ENCODE data around the gene FOXJ1. TPM values are rescaled to one million over a fixed set of nuclear protein-coding genes. Genes with fewer than 3 reads are reported as not detected.

Gene FOXJ1
- total and polyA plus RNA-seq, 2 of the 13 experiments (the other 11 are each of a cell fraction or from before 2014, with no cell fraction given) = 0.98 to 1.6 TPM

DNA sequence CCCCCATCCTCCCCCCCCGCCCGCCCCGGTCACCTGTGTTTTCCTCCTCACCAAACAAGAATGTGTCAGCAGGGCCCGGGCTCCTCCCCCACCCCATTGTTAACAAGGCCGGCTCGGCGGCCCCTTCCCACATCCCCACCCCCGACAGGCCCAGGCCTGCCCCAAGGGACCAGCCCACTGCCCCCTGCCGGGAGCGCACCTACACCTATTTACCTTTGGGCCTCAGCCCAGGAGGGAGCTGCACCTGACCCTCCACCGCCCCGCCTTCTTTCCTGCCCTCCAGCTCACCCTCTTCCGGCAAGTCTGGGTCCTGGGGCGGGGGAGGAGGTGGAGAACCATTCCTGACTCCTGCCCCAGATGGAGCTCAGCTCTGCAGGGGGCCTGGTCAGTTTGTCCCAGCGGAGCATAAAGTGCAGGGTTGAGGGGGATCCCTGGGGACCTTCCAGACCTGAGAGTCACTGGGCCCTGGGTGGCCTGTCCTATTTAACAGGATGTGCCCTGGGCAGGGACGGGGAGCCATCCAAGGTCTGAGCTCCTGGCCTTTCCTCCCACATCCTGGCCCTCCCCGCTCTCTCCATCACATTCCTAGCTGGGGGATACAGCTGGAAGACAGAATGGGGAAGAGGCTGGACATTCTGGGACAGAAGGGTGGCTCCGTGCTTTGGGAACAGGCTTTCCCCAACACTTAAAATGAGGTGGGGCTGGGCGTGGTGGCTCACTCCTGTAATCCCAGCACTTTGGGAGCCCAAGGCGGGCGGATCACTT is 8.3 kb downstream of the FOXJ1 start (continued):
- TF ChIP-seq, protein P1, sequence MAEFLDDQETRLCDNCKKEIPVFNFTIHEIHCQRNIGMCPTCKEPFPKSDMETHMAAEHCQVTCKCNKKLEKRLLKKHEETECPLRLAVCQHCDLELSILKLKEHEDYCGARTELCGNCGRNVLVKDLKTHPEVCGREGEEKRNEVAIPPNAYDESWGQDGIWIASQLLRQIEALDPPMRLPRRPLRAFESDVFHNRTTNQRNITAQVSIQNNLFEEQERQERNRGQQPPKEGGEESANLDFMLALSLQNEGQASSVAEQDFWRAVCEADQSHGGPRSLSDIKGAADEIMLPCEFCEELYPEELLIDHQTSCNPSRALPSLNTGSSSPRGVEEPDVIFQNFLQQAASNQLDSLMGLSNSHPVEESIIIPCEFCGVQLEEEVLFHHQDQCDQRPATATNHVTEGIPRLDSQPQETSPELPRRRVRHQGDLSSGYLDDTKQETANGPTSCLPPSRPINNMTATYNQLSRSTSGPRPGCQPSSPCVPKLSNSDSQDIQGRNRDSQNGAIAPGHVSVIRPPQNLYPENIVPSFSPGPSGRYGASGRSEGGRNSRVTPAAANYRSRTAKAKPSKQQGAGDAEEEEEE (CRISPR knock-in tag; IDR thresholded peaks at IDR 0.05; ENCODE audit: borderline replicate concordance) = no peak
- TF ChIP-seq ZNF224 (CRISPR knock-in tag; IDR thresholded peaks at IDR 0.05) (peak; percentile 69; the same call in 1 of the 2 replicates), ATF7 (IDR thresholded peaks at IDR 0.05) (no peak), ATF7 (CRISPR knock-in tag; IDR thresholded peaks at IDR 0.05) (no peak), HOXD1 (CRISPR knock-in tag; IDR thresholded peaks at IDR 0.05) (no peak), GZF1 (CRISPR knock-in tag; IDR thresholded peaks at IDR 0.05) (no peak), SIN3A (IDR thresholded peaks at IDR 0.05; ENCODE audit: borderline replicate concordance, low read depth, low read length) (no peak), ZNF207 (IDR thresholded peaks at IDR 0.05; ENCODE audit: borderline replicate concordance) (no peak), ZNF136 (CRISPR knock-in tag; IDR thresholded peaks at IDR 0.05; ENCODE audit: low read depth) (no peak), NCOA5 (CRISPR knock-in tag; IDR thresholded peaks at IDR 0.05) (no peak), ZNF20 (CRISPR knock-in tag; IDR thresholded peaks at IDR 0.05) (no peak), ZNF841 (CRISPR knock-in tag; IDR thresholded peaks at IDR 0.05; ENCODE audit: borderline replicate concordance) (no peak), ZNF484 (CRISPR knock-in tag; IDR thresholded peaks at IDR 0.05; ENCODE audit: borderline replicate concordance, low read depth) (no peak), ARNT2 (CRISPR knock-in tag; IDR thresholded peaks at IDR 0.05; ENCODE audit: low read depth) (no peak), MATR3 (CRISPR knock-in tag; IDR thresholded peaks at IDR 0.05) (no peak), PCBP1 (IDR thresholded peaks at IDR 0.05; ENCODE audit: borderline replicate concordance, low read depth, low read length) (no peak), MED8 (CRISPR knock-in tag; IDR thresholded peaks at IDR 0.05; ENCODE audit: insufficient replicate concordance) (no peak), ZNF768 (CRISPR knock-in tag; IDR thresholded peaks at IDR 0.05) (no peak), CEBPG (CRISPR knock-in tag; IDR thresholded peaks at IDR 0.05) (0 out of 2 replicates have a peak, but pooled peaks have one; percentile 27)
- TF ChIP-seq, protein P2, sequence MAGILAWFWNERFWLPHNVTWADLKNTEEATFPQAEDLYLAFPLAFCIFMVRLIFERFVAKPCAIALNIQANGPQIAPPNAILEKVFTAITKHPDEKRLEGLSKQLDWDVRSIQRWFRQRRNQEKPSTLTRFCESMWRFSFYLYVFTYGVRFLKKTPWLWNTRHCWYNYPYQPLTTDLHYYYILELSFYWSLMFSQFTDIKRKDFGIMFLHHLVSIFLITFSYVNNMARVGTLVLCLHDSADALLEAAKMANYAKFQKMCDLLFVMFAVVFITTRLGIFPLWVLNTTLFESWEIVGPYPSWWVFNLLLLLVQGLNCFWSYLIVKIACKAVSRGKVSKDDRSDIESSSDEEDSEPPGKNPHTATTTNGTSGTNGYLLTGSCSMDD (CRISPR knock-in tag; IDR thresholded peaks at IDR 0.05) = no peak
- TF ChIP-seq, protein P3, sequence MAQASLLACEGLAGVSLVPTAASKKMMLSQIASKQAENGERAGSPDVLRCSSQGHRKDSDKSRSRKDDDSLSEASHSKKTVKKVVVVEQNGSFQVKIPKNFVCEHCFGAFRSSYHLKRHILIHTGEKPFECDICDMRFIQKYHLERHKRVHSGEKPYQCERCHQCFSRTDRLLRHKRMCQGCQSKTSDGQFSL (CRISPR knock-in tag; IDR thresholded peaks at IDR 0.05) = no peak
- TF ChIP-seq, protein P4, sequence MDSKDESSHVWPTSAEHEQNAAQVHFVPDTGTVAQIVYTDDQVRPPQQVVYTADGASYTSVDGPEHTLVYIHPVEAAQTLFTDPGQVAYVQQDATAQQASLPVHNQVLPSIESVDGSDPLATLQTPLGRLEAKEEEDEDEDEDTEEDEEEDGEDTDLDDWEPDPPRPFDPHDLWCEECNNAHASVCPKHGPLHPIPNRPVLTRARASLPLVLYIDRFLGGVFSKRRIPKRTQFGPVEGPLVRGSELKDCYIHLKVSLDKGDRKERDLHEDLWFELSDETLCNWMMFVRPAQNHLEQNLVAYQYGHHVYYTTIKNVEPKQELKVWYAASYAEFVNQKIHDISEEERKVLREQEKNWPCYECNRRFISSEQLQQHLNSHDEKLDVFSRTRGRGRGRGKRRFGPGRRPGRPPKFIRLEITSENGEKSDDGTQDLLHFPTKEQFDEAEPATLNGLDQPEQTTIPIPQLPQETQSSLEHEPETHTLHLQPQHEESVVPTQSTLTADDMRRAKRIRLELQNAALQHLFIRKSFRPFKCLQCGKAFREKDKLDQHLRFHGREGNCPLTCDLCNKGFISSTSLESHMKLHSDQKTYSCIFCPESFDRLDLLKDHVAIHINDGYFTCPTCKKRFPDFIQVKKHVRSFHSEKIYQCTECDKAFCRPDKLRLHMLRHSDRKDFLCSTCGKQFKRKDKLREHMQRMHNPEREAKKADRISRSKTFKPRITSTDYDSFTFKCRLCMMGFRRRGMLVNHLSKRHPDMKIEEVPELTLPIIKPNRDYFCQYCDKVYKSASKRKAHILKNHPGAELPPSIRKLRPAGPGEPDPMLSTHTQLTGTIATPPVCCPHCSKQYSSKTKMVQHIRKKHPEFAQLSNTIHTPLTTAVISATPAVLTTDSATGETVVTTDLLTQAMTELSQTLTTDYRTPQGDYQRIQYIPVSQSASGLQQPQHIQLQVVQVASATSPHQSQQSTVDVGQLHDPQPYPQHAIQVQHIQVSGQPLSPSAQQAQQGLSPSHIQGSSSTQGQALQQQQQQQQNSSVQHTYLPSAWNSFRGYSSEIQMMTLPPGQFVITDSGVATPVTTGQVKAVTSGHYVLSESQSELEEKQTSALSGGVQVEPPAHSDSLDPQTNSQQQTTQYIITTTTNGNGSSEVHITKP (CRISPR knock-in tag; IDR thresholded peaks at IDR 0.05; ENCODE audit: low read depth) = no peak; the same call in 1 of the 2 replicates
- TF ChIP-seq, protein P5, sequence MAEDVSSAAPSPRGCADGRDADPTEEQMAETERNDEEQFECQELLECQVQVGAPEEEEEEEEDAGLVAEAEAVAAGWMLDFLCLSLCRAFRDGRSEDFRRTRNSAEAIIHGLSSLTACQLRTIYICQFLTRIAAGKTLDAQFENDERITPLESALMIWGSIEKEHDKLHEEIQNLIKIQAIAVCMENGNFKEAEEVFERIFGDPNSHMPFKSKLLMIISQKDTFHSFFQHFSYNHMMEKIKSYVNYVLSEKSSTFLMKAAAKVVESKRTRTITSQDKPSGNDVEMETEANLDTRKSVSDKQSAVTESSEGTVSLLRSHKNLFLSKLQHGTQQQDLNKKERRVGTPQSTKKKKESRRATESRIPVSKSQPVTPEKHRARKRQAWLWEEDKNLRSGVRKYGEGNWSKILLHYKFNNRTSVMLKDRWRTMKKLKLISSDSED (CRISPR knock-in tag; IDR thresholded peaks at IDR 0.05) = no peak
